HepG2 (cell line): ENCODE data around the gene HLA-B. TPM values are rescaled to one million over a fixed set of nuclear protein-coding genes. Genes with fewer than 3 reads are reported as not detected.
A peak's percentile ranks its signal among the peaks of the same experiment; 100 is the strongest.

Experiments
- HOXD1 ChIP-seq: sonication (generic); formaldehyde crosslinking; IDR thresholded peaks from 2 replicates; pipeline ENCODE4 v1.5.0; 2020; ENCODE audit warnings: missing genetic modification reagents
- NFE2L2 ChIP-seq: fragments of 150-350 bp; IDR thresholded peaks from 2 replicates; pipeline ENCODE4 v1.6.1; 2014; ENCODE audit warnings: low read length
- NFIC ChIP-seq: IDR thresholded peaks from 2 replicates; pipeline ENCODE4 v1.6.1; 2012; ENCODE audit warnings: mild to moderate bottlenecking, low read length, inconsistent platforms
- SIN3A ChIP-seq: IDR thresholded peaks from 2 replicates; pipeline ENCODE4 v1.6.1; 2011; ENCODE audit warnings: low read depth, mild to moderate bottlenecking, control low read depth, low read length, borderline replicate concordance
- SP1 ChIP-seq, 2 experiments: fragments of 450-650 bp in 1 of 2; sonication (generic) in 1 of 2; formaldehyde crosslinking in 1 of 2; IDR thresholded peaks; 2 replicates each; pipeline versions ENCODE4 v1.4.0 to v1.6.1; 2016 to 2020; ENCODE audit warnings: missing genetic modification reagents in 1 of 2
- XRCC5 ChIP-seq: fragments of 200-400 bp; formaldehyde crosslinking; optimal IDR thresholded peaks from 2 replicates; pipeline ENCODE3; 2017; ENCODE audit warnings: mild to moderate bottlenecking, low read length
- ZBTB38 ChIP-seq: sonication (generic); formaldehyde crosslinking; IDR thresholded peaks from 2 replicates; pipeline ENCODE4 v1.5.1; 2020; ENCODE audit warnings: mild to moderate bottlenecking, missing genetic modification reagents
- polyA plus RNA-seq, 8 experiments: library from polyadenylated mRNA; depleted of rRNA in 3 of 8; stranded (reverse) in 7 of 8; unstranded in 1 of 8; fragments of >200 nt; fragmentation: Illumina TruSeq in 4 of 8; extraction: Trizol in 4 of 8; gene quantifications; 2 replicates each; pipeline versions ENCODE4 v1.2.1 to v1.2.3, GENCODE V29; 2011 to 2016; ENCODE audit warnings: low read depth in 4 of 8, missing spikeins in 1 of 8, mixed read lengths in 1 of 8; ENCODE audit not compliant: insufficient read depth in 1 of 8
- total RNA-seq, 5 experiments: library from RNA; depleted of rRNA; stranded (reverse); fragments of >200 nt; fragmentation: Illumina TruSeq; extraction: Trizol; gene quantifications; 2 replicates each; pipeline ENCODE4 v1.2.3, GENCODE V29; 2016; ENCODE audit warnings: low read depth in 1 of 5
- TF ChIP-seq, protein P1 (sequence below): sonication (generic); formaldehyde crosslinking; IDR thresholded peaks from 2 replicates; pipeline ENCODE4 v1.4.0; 2020; ENCODE audit warnings: missing genetic modification reagents
- TF ChIP-seq, protein P2 (sequence below), 2 experiments: IDR thresholded peaks; 2 replicates each; pipeline ENCODE4 v1.6.1; 2011 to 2012; ENCODE audit warnings: low read length in 2 of 2, borderline replicate concordance in 1 of 2, low read depth in 1 of 2, mild to moderate bottlenecking in 1 of 2, moderate library complexity in 1 of 2
- TF ChIP-seq, protein P3 (sequence below): sonication (generic); formaldehyde crosslinking; IDR thresholded peaks from 2 replicates; pipeline ENCODE4 v1.9.0; 2022; ENCODE audit warnings: missing genetic modification reagents, mild to moderate bottlenecking, borderline replicate concordance
- TF ChIP-seq, protein P4 (sequence below): sonication (generic); formaldehyde crosslinking; IDR thresholded peaks from 2 replicates; pipeline ENCODE4 v1.8.1; 2022; ENCODE audit warnings: mild to moderate bottlenecking, missing genetic modification reagents
- TF ChIP-seq, protein P5 (sequence below): sonication (generic); formaldehyde crosslinking; IDR thresholded peaks from 2 replicates; pipeline ENCODE4 v1.5.1; 2020; ENCODE audit warnings: missing genetic modification reagents, mild to moderate bottlenecking, borderline replicate concordance
- TF ChIP-seq, protein P6 (sequence below): IDR thresholded peaks from 2 replicates; pipeline ENCODE4 v1.6.1; 2012; ENCODE audit warnings: low read length, improper control_type of control experiment

The HLA-B gene
- total and polyA plus RNA-seq, 2 of the 13 experiments (the other 11 are each of a cell fraction or from before 2014, with no cell fraction given): 35.3 to 88.9 TPM

DNA sequence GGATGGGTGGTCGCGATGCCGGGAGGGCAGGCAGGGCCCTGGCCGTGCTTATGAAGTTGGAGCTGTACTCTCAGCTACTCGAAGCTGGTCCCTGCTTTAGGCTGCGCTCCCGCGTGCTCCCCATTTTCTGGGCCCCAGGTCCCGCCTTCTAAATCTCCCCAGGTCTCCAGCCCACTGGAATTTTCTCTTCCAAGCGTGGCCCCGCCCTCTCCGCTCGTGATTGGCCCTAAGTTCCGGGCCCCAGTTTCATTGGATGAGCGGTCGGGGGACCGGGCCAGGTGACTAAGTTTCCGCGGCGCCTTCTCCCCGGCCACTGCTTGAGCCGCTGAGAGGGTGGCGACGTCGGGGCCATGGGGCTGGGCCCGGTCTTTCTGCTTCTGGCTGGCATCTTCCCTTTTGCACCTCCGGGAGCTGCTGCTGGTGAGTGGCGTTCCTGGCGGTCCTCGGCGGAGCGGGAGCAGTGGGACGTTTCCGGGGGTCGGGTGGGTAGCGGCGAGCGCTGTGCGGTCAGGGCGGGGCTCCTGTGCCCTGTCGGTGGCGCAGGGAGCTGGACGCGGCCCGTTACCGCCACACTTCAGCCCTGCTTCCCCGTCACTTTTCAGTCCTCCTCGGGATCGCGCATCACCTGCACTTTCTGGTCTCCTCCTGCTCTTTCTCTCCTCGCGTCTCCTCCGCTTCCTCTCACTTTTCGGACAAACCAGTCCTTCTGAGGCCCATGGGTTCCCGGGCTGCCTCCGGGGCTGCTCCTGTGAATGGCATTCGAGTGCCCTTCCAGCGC lies 46.5 kb upstream of the HLA-B start, which contains the start of gene MICA (continued):
- TF ChIP-seq XRCC5 (peak; percentile 78), ZBTB38 (CRISPR knock-in tag) (peak; percentile 55; the same call in 1 of the 2 replicates), HOXD1 (CRISPR knock-in tag) (peak; percentile 86), SP1 (IDR thresholded peaks at IDR 0.05) (no peak), SP1 (CRISPR knock-in tag; IDR thresholded peaks at IDR 0.05) (peak; percentile 84), NFE2L2 (no peak), NFIC (no peak), SIN3A (peak; percentile 90; the same call in 1 of the 2 replicates)
- TF ChIP-seq, protein P1, sequence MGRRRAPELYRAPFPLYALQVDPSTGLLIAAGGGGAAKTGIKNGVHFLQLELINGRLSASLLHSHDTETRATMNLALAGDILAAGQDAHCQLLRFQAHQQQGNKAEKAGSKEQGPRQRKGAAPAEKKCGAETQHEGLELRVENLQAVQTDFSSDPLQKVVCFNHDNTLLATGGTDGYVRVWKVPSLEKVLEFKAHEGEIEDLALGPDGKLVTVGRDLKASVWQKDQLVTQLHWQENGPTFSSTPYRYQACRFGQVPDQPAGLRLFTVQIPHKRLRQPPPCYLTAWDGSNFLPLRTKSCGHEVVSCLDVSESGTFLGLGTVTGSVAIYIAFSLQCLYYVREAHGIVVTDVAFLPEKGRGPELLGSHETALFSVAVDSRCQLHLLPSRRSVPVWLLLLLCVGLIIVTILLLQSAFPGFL (CRISPR knock-in tag): no peak
- TF ChIP-seq, protein P2, sequence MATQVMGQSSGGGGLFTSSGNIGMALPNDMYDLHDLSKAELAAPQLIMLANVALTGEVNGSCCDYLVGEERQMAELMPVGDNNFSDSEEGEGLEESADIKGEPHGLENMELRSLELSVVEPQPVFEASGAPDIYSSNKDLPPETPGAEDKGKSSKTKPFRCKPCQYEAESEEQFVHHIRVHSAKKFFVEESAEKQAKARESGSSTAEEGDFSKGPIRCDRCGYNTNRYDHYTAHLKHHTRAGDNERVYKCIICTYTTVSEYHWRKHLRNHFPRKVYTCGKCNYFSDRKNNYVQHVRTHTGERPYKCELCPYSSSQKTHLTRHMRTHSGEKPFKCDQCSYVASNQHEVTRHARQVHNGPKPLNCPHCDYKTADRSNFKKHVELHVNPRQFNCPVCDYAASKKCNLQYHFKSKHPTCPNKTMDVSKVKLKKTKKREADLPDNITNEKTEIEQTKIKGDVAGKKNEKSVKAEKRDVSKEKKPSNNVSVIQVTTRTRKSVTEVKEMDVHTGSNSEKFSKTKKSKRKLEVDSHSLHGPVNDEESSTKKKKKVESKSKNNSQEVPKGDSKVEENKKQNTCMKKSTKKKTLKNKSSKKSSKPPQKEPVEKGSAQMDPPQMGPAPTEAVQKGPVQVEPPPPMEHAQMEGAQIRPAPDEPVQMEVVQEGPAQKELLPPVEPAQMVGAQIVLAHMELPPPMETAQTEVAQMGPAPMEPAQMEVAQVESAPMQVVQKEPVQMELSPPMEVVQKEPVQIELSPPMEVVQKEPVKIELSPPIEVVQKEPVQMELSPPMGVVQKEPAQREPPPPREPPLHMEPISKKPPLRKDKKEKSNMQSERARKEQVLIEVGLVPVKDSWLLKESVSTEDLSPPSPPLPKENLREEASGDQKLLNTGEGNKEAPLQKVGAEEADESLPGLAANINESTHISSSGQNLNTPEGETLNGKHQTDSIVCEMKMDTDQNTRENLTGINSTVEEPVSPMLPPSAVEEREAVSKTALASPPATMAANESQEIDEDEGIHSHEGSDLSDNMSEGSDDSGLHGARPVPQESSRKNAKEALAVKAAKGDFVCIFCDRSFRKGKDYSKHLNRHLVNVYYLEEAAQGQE (IDR thresholded peaks at IDR 0.05; ENCODE audit: borderline replicate concordance in 1 of 2, low read depth in 1 of 2, low read length in 2 of 2): no peak; a peak in 1 of 4 replicates
- TF ChIP-seq, protein P3, sequence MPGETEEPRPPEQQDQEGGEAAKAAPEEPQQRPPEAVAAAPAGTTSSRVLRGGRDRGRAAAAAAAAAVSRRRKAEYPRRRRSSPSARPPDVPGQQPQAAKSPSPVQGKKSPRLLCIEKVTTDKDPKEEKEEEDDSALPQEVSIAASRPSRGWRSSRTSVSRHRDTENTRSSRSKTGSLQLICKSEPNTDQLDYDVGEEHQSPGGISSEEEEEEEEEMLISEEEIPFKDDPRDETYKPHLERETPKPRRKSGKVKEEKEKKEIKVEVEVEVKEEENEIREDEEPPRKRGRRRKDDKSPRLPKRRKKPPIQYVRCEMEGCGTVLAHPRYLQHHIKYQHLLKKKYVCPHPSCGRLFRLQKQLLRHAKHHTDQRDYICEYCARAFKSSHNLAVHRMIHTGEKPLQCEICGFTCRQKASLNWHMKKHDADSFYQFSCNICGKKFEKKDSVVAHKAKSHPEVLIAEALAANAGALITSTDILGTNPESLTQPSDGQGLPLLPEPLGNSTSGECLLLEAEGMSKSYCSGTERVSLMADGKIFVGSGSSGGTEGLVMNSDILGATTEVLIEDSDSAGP (CRISPR knock-in tag): peak; percentile 52; the same call in 1 of the 2 replicates
- TF ChIP-seq, protein P4, sequence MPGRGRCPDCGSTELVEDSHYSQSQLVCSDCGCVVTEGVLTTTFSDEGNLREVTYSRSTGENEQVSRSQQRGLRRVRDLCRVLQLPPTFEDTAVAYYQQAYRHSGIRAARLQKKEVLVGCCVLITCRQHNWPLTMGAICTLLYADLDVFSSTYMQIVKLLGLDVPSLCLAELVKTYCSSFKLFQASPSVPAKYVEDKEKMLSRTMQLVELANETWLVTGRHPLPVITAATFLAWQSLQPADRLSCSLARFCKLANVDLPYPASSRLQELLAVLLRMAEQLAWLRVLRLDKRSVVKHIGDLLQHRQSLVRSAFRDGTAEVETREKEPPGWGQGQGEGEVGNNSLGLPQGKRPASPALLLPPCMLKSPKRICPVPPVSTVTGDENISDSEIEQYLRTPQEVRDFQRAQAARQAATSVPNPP (CRISPR knock-in tag): peak; percentile 88; the same call in 1 of the 2 replicates
- TF ChIP-seq, protein P5, sequence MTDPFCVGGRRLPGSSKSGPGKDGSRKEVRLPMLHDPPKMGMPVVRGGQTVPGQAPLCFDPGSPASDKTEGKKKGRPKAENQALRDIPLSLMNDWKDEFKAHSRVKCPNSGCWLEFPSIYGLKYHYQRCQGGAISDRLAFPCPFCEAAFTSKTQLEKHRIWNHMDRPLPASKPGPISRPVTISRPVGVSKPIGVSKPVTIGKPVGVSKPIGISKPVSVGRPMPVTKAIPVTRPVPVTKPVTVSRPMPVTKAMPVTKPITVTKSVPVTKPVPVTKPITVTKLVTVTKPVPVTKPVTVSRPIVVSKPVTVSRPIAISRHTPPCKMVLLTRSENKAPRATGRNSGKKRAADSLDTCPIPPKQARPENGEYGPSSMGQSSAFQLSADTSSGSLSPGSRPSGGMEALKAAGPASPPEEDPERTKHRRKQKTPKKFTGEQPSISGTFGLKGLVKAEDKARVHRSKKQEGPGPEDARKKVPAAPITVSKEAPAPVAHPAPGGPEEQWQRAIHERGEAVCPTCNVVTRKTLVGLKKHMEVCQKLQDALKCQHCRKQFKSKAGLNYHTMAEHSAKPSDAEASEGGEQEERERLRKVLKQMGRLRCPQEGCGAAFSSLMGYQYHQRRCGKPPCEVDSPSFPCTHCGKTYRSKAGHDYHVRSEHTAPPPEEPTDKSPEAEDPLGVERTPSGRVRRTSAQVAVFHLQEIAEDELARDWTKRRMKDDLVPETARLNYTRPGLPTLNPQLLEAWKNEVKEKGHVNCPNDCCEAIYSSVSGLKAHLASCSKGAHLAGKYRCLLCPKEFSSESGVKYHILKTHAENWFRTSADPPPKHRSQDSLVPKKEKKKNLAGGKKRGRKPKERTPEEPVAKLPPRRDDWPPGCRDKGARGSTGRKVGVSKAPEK (CRISPR knock-in tag): peak; percentile 78; the same call in 1 of the 2 replicates
- TF ChIP-seq, protein P6, sequence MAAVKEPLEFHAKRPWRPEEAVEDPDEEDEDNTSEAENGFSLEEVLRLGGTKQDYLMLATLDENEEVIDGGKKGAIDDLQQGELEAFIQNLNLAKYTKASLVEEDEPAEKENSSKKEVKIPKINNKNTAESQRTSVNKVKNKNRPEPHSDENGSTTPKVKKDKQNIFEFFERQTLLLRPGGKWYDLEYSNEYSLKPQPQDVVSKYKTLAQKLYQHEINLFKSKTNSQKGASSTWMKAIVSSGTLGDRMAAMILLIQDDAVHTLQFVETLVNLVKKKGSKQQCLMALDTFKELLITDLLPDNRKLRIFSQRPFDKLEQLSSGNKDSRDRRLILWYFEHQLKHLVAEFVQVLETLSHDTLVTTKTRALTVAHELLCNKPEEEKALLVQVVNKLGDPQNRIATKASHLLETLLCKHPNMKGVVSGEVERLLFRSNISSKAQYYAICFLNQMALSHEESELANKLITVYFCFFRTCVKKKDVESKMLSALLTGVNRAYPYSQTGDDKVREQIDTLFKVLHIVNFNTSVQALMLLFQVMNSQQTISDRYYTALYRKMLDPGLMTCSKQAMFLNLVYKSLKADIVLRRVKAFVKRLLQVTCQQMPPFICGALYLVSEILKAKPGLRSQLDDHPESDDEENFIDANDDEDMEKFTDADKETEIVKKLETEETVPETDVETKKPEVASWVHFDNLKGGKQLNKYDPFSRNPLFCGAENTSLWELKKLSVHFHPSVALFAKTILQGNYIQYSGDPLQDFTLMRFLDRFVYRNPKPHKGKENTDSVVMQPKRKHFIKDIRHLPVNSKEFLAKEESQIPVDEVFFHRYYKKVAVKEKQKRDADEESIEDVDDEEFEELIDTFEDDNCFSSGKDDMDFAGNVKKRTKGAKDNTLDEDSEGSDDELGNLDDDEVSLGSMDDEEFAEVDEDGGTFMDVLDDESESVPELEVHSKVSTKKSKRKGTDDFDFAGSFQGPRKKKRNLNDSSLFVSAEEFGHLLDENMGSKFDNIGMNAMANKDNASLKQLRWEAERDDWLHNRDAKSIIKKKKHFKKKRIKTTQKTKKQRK: no peak
